ENCODE results near the gene SH3TC1. TPM values are rescaled to one million over a fixed set of nuclear protein-coding genes. Genes with fewer than 3 reads are reported as not detected.
A peak's percentile ranks its signal among the peaks of the same experiment; 100 is the strongest.

SH3TC1 gene
- total and polyA plus RNA-seq, 2 of the 13 experiments (the other 11 are each of a cell fraction or from before 2014, with no cell fraction given): 14.9 to 21.8 TPM

- TF ChIP-seq ZNF281 (CRISPR knock-in tag; IDR thresholded peaks at IDR 0.05; ENCODE audit: borderline replicate concordance) (peak; percentile 62; the same call in 1 of the 2 replicates), MLLT10 (CRISPR knock-in tag; IDR thresholded peaks at IDR 0.05) (no peak), SAP130 (CRISPR knock-in tag; IDR thresholded peaks at IDR 0.05; ENCODE audit: low read depth) (peak; percentile 86), PTBP1 (IDR thresholded peaks at IDR 0.05; ENCODE audit: low read depth, low read length, poor library complexity, severe bottlenecking) (no peak), ZNF761 (CRISPR knock-in tag; conservative IDR thresholded peaks at IDR 0.05) (no peak), MAFF (IDR thresholded peaks at IDR 0.05; ENCODE audit: low read depth, low read length) (no peak), ZBTB40 (IDR thresholded peaks at IDR 0.05) (no peak), ZBTB40 (CRISPR knock-in tag; IDR thresholded peaks at IDR 0.05) (no peak), ETV6 (CRISPR knock-in tag; conservative IDR thresholded peaks at IDR 0.05) (no peak), MTF2 (CRISPR knock-in tag; IDR thresholded peaks at IDR 0.05; ENCODE audit: borderline replicate concordance) (no peak), ZBTB2 (CRISPR knock-in tag; IDR thresholded peaks at IDR 0.05; ENCODE audit: low read depth) (no peak), ZNF235 (CRISPR knock-in tag; IDR thresholded peaks at IDR 0.05; ENCODE audit: borderline replicate concordance) (no peak), ZFP36 (IDR thresholded peaks at IDR 0.05; ENCODE audit: borderline replicate concordance, low read depth, low read length, partially characterized antibody) (no peak), ZNF501 (CRISPR knock-in tag; IDR thresholded peaks at IDR 0.05) (no peak), NONO (IDR thresholded peaks at IDR 0.05) (no peak), NONO (CRISPR knock-in tag; conservative IDR thresholded peaks at IDR 0.05) (peak; percentile 78; the same call in 1 of the 2 replicates)
Observed at GRCh38 chr4:8202108-8203051, 3.3 kb downstream of the SH3TC1 start (continued).

Data from HepG2 (cell line).